Neuron (in vitro differentiated cells): ENCODE results near the gene MICAL3.

Experiments used
- H2AFZ ChIP-seq: one replicate; pipeline ENCODE4 v1.6.1; 2013; ENCODE audit warnings: low read depth, mild to moderate bottlenecking, inconsistent platforms, low read length, moderate library complexity
- H3K27me3 ChIP-seq: one replicate; pipeline ENCODE4 v1.6.1; 2013; ENCODE audit warnings: low read length; ENCODE audit not compliant: insufficient read depth
- H3K36me3 ChIP-seq: one replicate; pipeline ENCODE4 v1.6.1; 2013; ENCODE audit warnings: low read length; ENCODE audit not compliant: insufficient read depth
- H3K4me1 ChIP-seq: one replicate; pipeline ENCODE4 v1.6.1; 2013; ENCODE audit warnings: low read length; ENCODE audit not compliant: insufficient read depth
- H3K4me3 ChIP-seq: 2 replicates; pipeline ENCODE4 v1.5.1; 2013; ENCODE audit warnings: mild to moderate bottlenecking, low read length, moderate library complexity
- H3K9me3 ChIP-seq: one replicate; pipeline ENCODE4 v1.6.1; 2013; ENCODE audit warnings: low read length

Gene MICAL3

GRCh38 chr22:17865183-17866055, 158.9 kb downstream of the MICAL3 start:
- H3K4me1 ChIP-seq = peaks cover 19% of the 10 kb centered on the region
- H3K9me3 ChIP-seq = no peaks in the 10 kb centered on the region
- H3K4me3 ChIP-seq = no peak overlapping the region
- no peaks in the 10 kb centered on the region for H3K27me3 ChIP-seq
- H3K36me3 ChIP-seq = peaks cover 36% of the 10 kb centered on the region
- H2AFZ ChIP-seq = no peak overlapping the region

GRCh38 chr22:17864398-17865182, 159.8 kb downstream of the MICAL3 start:
- Histone ChIP-seq H3K4me1 (peaks cover 19% of the 10 kb centered on the region), H3K36me3 (peaks cover 36% of the 10 kb centered on the region), H3K27me3 (no peaks in the 10 kb centered on the region), H3K4me3 (no peak overlapping the region), H3K9me3 (no peaks in the 10 kb centered on the region), H2AFZ (no peak overlapping the region)

GRCh38 chr22:17862646-17863181, 161.6 kb downstream of the MICAL3 start:
- H3K27me3 ChIP-seq = no peaks in the 10 kb centered on the region
- H3K9me3 ChIP-seq = no peaks in the 10 kb centered on the region
- peaks cover 19% of the 10 kb centered on the region for H3K4me1 ChIP-seq
- H3K4me3 ChIP-seq = no peak overlapping the region
- peaks cover 28% of the 10 kb centered on the region for H3K36me3 ChIP-seq
- H2AFZ ChIP-seq = no peak overlapping the region

- peaks cover 28% of the 10 kb centered on the region for H3K36me3 ChIP-seq
- H3K4me1 ChIP-seq = peaks cover 15% of the 10 kb centered on the region
- no peak overlapping the region for H3K4me3 ChIP-seq
- no peak overlapping the region for H2AFZ ChIP-seq
- no peaks in the 10 kb centered on the region for H3K9me3 ChIP-seq
- H3K27me3 ChIP-seq = no peaks in the 10 kb centered on the region
Observed at GRCh38 chr22:17861909-17862308, 162.5 kb downstream of the MICAL3 start.

GRCh38 chr22:17860220-17860965, 164.0 kb downstream of the MICAL3 start:
- Histone ChIP-seq H3K9me3 (no peaks in the 10 kb centered on the region), H3K36me3 (peaks cover 28% of the 10 kb centered on the region), H3K4me3 (no peak overlapping the region), H3K4me1 (peaks cover 4% of the 10 kb centered on the region), H3K27me3 (no peaks in the 10 kb centered on the region), H2AFZ (no peak overlapping the region)

- no peak overlapping the region for H2AFZ ChIP-seq
- no peaks in the 10 kb centered on the region for H3K9me3 ChIP-seq
- no peaks in the 10 kb centered on the region for H3K27me3 ChIP-seq
- H3K4me1 ChIP-seq = peaks cover 4% of the 10 kb centered on the region
- no peak overlapping the region for H3K4me3 ChIP-seq
- H3K36me3 ChIP-seq = peaks cover 7% of the 10 kb centered on the region
Observed at GRCh38 chr22:17858033-17858432, 166.3 kb downstream of the MICAL3 start.

GRCh38 chr22:17855572-17856290, 168.6 kb downstream of the MICAL3 start:
- Histone ChIP-seq H2AFZ (no peak overlapping the region), H3K27me3 (no peaks in the 10 kb centered on the region), H3K9me3 (no peaks in the 10 kb centered on the region), H3K36me3 (no peaks in the 10 kb centered on the region), H3K4me3 (no peak overlapping the region), H3K4me1 (peaks cover 4% of the 10 kb centered on the region)

- H3K27me3 ChIP-seq = no peaks in the 10 kb centered on the region
- H3K4me1 ChIP-seq = peaks cover 4% of the 10 kb centered on the region
- H2AFZ ChIP-seq = no peak overlapping the region
- H3K9me3 ChIP-seq = no peaks in the 10 kb centered on the region
- no peak overlapping the region for H3K4me3 ChIP-seq
- no peaks in the 10 kb centered on the region for H3K36me3 ChIP-seq
Observed at GRCh38 chr22:17853073-17853472, 171.3 kb downstream of the MICAL3 start.

- H3K27me3 ChIP-seq = no peaks in the 10 kb centered on the region
- H3K36me3 ChIP-seq = no peaks in the 10 kb centered on the region
- H3K9me3 ChIP-seq = no peaks in the 10 kb centered on the region
- no peak overlapping the region for H2AFZ ChIP-seq
- H3K4me3 ChIP-seq = no peak overlapping the region
- peaks cover 4% of the 10 kb centered on the region for H3K4me1 ChIP-seq
Observed at GRCh38 chr22:17851759-17852158, 172.6 kb downstream of the MICAL3 start.

GRCh38 chr22:17847360-17848078, 176.8 kb downstream of the MICAL3 start:
- H2AFZ ChIP-seq = no peak overlapping the region
- no peaks in the 10 kb centered on the region for H3K9me3 ChIP-seq
- H3K4me3 ChIP-seq = no peak overlapping the region
- H3K27me3 ChIP-seq = no peaks in the 10 kb centered on the region
- no peaks in the 10 kb centered on the region for H3K36me3 ChIP-seq
- H3K4me1 ChIP-seq = no peaks in the 10 kb centered on the region

GRCh38 chr22:17846326-17846992, 177.9 kb downstream of the MICAL3 start:
- H3K27me3 ChIP-seq = no peaks in the 10 kb centered on the region
- H3K4me3 ChIP-seq = no peak overlapping the region
- no peaks in the 10 kb centered on the region for H3K9me3 ChIP-seq
- H2AFZ ChIP-seq = no peak overlapping the region
- H3K4me1 ChIP-seq = no peaks in the 10 kb centered on the region
- H3K36me3 ChIP-seq = peaks cover 3% of the 10 kb centered on the region
